H1 (cell line): ENCODE data around the gene CFAP20. TPM values are rescaled to one million over a fixed set of nuclear protein-coding genes. Genes with fewer than 3 reads are reported as not detected.

ENCODE experiments used
- JUN ChIP-seq: IDR thresholded peaks from 2 replicates; pipeline ENCODE4 v1.6.1; 2011; ENCODE audit warnings: low read depth, mild to moderate bottlenecking, improper control_type of control experiment, low read length
- RFX5 ChIP-seq: IDR thresholded peaks from 2 replicates; pipeline ENCODE4 v1.6.1; 2011; ENCODE audit warnings: low read depth, low read length, improper control_type of control experiment, borderline replicate concordance
- RNF2 ChIP-seq: fragments of 200-900, 300-1000 bp; sonication (generic); IDR thresholded peaks from 2 replicates; pipeline ENCODE4 v1.7.1; 2016; ENCODE audit warnings: borderline replicate concordance, low read depth, mild to moderate bottlenecking, antibody characterized with exemption, low read length; ENCODE audit not compliant: poor library complexity, severe bottlenecking; ENCODE audit errors: missing control alignments
- SIN3A ChIP-seq, 2 experiments: IDR thresholded peaks in 1 of 2; conservative IDR thresholded peaks in 1 of 2; 2 replicates each; pipeline ENCODE4 v1.6.1; 2011 to 2012; ENCODE audit warnings: low read length in 2 of 2, improper control_type of control experiment in 1 of 2, low read depth in 1 of 2, mild to moderate bottlenecking in 1 of 2
- SP1 ChIP-seq: IDR thresholded peaks from 2 replicates; pipeline ENCODE4 v1.6.1; 2011; ENCODE audit warnings: low read depth, low read length
- polyA plus RNA-seq, 7 experiments: library from polyadenylated mRNA; depleted of rRNA in 3 of 7; stranded (reverse) in 5 of 7; unstranded in 2 of 7; fragments of >200 nt in 5 of 7; fragments of 200-250 nt in 2 of 7; gene quantifications; 1 replicate in 5 of 7; 2 replicates in 1 of 7; 4 replicates in 1 of 7; pipeline versions ENCODE4 v1.2.1 to v1.2.3, GENCODE V29; 2011 to 2013; ENCODE audit warnings: missing spikeins in 2 of 7, mixed read lengths in 2 of 7
- total RNA-seq: library from RNA; stranded (reverse); fragmentation: NEBNext Ultra II Directional; extraction: Animal tissue kit (Norgen Biotek cat#: 25700); gene quantifications from 2 replicates; pipeline ENCODE4 v1.2.1, GENCODE V29; 2021

CFAP20 gene
- total and polyA plus RNA-seq, 2 of the 8 experiments (the other 6 are each of a cell fraction or from before 2014, with no cell fraction given): 45.6 to 65.4 TPM

- TF ChIP-seq SIN3A (conservative IDR thresholded peaks at IDR 0.05 in 1 of 2, IDR thresholded peaks at IDR 0.05 in 1 of 2; ENCODE audit: low read depth in 1 of 2, low read length in 2 of 2) (no peak), JUN (no peak), SP1 (no peak), RNF2 (no peak), RFX5 (no peak)
- TF ChIP-seq, all 59 proteins: peak for 0
Observed at GRCh38 chr16:58170223-58170622, 41.0 kb upstream of the CFAP20 start (continued).
